ENCODE results near the gene KANSL1. TPM values are rescaled to one million over a fixed set of nuclear protein-coding genes. Genes with fewer than 3 reads are reported as not detected.

The KANSL1 gene
- total RNA-seq, 1 donor from 2014 or later, result 60.2 TPM

GRCh38 chr17:46045639-46046038, 147.6 kb downstream of the KANSL1 start:
- no peak for DNase-seq (ENCODE audit: extremely low read depth, low read depth, low spot score)

DNA sequence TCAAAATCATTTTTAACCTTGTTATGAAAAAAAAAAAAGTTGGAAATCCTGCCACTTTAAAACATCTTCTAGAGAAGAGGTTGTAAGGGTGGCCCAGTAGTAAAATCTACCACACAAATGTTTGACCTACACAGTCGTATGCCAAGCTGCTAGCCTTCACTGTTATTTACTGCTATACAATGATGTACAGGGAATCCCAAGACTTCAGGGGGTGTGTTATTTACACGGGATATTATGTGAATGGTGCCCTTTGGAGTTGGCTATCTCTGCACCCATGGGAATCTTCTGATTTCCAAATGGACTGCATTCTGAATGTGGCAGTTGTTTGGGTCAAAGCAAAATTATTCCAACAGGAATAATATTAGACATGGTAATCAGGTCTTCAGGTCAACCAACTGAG, 148.2 kb downstream of the KANSL1 start:
- DNase-seq (ENCODE audit: extremely low read depth, low read depth, low spot score), result no peak

DNA sequence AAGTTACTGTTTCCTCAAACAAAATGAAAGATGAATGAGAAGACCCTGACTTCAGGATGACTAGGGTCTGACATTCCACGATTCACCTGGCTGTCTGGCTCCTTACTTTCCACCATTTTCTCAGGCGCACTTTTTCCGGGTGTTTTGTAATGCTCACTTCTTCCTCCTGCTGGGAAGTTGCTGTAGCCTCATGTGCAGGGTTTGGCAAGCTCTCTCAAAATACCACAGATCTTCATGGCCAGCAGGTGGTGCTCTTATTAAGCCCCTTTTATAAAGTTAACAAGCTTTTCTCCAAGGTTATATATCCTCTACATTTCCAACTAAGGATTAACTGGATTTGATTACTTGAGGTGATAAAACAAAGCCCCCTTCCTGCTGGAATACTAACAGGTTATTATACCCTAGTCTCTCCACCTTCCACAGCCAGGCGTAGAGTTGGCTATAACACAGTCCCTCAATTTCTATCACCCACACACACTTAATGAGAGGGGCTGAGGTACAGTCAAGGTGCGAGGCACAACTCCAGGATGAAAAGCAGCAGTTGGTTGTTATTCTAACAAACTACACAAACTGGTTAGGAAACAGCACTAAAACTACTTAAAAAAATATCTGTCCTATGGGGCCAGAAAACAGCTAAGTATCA, 148.8 kb downstream of the KANSL1 start:
- DNase-seq (ENCODE audit: extremely low read depth, low read depth, low spot score), result peak; percentile 74

- no peak for DNase-seq (ENCODE audit: extremely low read depth, low read depth, low spot score)
These were observed 149.6 kb downstream of the KANSL1 start for GRCh38 chr17:46043606-46044005.

DNA sequence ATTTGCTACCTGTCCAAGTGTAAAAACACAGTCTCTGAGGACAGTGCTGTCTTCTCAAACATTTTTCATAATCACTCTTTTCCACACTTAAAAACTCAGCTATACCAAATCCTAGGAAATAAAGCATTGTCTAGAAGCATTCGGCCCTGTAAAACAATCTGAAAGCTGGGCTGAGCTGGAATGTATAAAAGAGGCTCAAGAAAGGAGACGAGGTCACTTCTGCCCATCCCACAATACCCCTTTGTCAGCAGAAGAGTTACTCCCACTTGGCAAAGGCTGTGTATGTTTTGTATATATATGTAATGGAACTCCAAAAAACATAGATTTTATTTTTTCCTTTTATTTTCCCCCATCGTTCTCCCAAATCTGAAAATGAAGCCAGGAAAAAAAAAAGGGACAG, 150.3 kb downstream of the KANSL1 start:
- DNase-seq (ENCODE audit: extremely low read depth, low read depth, low spot score), result no peak

DNA sequence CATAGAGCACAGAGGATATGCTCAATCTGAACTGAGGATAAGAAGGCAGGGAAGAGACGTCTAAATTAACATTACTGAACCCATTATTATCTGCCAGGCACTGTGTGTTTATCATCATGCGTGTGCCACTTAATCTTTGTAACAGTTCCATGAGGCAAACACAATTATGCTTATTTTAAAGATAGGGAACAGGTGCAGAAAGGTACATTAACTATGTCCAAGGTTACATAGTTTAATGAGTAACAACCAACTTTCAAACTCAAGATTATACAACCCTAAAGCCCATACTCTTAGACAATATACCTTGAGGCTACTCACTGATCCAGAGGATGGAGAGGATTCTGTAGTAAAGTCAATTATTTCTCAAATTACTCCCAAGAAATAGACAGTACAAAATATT, 151.0 kb downstream of the KANSL1 start:
- no peak for DNase-seq (ENCODE audit: extremely low read depth, low read depth, low spot score)

DNA sequence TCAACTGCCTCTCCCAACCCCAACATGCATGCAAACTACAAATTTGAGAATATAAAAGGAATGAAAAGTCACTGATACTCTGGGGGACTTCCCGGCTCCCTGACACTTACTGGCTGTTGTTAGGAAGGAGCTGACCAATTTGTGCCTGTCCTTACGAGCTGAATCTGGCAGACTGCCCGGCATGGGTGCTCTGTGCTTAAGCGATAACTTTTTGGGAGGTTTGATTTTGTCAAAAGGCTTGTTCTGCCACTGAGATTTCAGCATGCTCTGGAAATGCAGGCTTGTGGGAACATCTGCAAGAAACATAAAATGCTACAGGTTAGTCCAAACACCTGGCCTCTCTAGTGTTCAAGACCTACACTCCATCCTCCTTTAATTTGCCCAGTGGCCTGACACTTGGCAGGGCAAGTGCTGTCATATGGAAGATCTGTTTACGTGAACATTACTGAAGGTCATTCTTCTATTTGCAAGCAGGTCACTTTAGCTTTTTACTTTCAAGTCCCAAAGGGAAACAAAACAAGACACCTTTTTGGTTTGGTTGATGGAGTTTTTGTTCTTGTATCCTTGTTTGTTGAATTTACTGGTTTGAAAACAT, 153.5 kb downstream of the KANSL1 start:
- DNase-seq (ENCODE audit: extremely low read depth, low read depth, low spot score), result no peak

GRCh38 chr17:46038937-46039336, 154.3 kb downstream of the KANSL1 start:
- no peak for DNase-seq (ENCODE audit: extremely low read depth, low read depth, low spot score)

DNA sequence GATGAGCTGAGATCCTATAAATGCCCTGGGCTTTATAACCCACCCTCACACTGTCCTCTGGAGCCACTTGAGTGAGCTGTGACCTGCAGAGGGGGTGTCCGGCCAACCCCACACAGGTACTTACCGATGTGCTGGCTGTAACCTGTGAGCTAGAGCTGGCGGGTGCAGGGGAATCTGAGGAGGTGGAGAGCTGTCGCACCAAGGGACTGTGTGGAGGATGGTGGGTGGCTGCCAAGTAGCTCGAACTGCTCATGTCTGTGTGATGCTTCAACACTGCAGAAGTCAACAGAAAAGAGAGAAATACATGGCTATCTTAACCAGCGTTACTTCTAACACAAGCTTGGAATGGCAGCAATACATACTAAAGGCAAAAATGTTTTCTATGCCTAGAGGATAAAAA, 154.8 kb downstream of the KANSL1 start:
- DNase-seq (ENCODE audit: extremely low read depth, low read depth, low spot score), result no peak

DNA sequence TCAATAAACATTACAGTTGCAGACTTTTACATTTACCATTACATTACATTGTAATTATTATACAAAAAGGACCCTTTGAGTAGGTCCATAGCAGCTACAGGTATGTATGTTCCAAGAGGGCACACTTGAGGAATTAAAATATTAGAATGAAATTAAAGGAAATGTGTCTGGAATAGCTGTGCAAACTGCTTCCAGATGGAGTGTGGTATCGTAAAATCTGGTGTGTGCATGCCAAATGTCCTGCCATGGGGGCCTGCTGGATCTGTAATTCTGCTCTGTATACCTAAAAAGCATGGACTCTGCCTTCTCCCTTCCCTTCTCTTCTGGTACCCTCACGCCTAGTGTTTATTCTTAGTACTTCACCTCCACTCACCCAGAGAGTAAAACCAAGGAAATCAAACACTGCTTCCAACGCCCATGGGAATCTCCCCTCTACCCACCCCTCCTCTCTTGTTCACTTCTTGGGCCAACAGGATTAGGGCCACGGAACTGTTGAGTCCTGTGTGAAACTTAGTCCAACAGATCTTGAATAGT, 155.4 kb downstream of the KANSL1 start:
- DNase-seq (ENCODE audit: extremely low read depth, low read depth, low spot score), result no peak

DNA sequence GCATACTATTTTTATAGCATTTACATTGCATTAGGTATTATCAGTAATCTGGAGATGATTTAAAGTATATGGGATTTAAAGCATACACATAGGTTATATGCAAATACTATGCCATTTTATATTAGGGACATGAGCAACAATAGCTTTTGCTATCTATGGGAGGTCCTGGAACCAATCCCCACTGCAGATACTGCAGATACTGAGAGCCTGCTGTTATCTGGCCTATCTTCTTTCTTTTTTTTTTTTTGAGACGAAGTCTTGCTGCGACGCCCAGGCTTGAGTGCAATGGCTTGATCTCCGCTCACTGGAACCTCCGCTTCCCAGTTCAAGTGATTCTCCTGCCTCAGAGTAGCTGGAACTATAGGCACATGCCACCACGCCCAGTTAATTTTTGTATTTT, 156.7 kb downstream of the KANSL1 start:
- no peak for DNase-seq (ENCODE audit: extremely low read depth, low read depth, low spot score)

DNA sequence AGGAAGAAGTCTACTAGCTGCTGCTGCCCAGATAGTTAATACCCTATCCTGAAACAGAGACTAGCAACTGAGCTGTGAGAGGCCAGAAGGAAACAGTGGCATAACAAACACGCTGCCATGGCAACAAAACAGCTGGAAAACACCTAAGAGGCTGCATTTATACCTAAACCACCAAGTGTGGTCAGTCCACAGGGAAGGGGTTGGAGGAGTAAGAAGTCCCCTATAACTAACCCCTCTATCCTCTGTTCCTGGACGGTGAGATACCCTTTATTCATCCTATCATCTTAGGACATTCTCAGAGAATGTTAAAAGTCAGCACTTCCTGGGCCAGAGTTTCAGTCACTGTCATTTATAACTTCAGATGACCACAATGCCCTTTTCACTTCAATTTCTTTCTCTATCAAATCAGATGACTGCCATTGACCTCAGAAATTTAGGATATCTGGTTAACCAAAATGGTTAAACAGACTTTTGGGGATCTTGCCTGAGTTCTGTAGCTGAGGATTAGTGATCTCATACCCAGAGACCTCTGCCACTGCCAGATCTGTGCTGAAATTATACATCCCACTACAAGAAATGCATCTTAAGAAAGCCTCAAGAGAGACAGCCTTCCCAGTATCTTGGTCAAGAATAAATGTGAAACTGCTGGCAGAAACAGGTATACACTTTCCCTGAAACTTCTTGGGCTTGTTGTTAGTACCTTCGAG, 158.0 kb downstream of the KANSL1 start:
- DNase-seq (ENCODE audit: extremely low read depth, low read depth, low spot score), result no peak

DNA sequence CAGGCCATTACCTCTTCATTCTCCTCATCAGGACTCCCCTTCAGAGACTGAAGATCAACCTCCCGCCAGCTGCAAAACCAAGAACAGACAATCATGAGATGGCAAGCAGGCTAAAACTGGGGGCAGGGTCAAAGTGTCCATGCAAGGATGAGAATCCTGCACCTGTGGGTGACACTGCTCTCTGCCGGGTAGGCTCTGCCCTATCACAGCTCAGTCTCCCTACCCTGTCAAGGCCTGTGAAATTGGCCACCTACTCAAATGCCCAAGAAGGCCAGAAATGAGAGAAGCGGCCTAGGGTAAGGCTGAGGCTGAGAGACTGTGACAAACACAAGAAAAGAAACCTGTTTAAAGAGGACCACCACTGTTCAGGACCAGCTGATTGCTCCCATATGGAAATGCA, 159.8 kb downstream of the KANSL1 start:
- no peak for DNase-seq (ENCODE audit: extremely low read depth, low read depth, low spot score)

GRCh38 chr17:46032909-46033308, 160.3 kb downstream of the KANSL1 start:
- DNase-seq (ENCODE audit: extremely low read depth, low read depth, low spot score), result no peak

DNA sequence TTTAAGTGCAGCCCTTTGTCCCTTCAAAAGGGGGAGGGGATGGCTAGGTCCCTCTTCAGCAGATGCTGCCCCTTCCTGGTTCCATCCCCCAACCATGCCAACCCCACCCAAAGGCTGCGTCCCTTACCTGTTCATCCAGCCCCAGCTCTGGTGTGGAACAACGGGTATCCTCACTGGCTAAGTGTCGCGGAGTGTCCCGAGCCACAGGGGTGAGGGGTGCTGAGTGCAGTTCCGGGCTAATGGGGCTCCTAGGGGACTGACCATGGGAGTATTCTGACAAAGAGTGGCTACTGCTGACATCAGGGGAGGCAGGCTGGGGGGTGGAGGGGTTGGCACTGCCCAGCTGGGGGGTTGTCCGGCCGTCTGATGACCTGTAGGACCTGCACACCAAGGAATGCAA, 161.3 kb downstream of the KANSL1 start:
- no peak for DNase-seq (ENCODE audit: extremely low read depth, low read depth, low spot score)

- DNase-seq (ENCODE audit: extremely low read depth, low read depth, low spot score), result no peak
These were observed 161.8 kb downstream of the KANSL1 start for GRCh38 chr17:46031440-46031839.

DNA sequence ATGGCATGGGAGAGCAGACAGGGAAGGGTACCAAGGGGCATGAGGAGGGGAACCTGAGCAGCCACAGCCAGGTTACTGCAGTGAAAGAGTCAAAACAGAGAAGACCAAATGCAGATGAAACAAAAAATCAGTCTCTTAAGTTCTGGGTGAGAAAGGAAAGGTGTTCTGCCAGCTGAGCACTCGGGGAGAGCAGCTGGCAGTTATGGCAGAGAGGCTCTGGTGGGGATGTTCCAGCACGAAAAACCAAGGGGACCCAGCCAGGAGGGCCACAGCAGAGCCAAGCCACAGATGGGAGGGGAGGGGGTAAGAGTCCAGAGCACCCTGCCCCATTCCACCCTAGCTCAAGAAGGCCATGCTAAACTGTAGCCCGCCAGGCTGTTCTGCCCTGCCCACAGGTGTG, 162.5 kb downstream of the KANSL1 start:
- no peak for DNase-seq (ENCODE audit: extremely low read depth, low read depth, low spot score)

DNA sequence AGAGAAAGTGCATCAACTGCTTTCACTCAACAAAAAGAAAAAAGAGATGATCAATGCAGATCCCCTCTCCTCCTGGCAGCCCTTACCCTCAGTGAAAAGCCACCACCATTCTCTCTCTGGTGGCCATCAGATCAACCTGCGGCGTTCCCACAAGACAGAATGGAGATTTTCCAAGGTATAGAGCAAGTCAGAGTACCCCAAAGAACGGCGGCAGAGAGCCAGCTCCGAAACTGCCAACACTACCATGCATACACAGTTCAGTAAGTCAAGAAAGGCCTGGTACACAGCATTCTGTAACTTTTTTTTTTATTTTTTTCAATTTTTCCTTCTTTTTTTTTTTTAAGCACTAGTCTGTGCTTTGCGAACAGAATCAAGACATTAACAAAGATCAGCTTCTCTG, 163.6 kb downstream of the KANSL1 start:
- DNase-seq (ENCODE audit: extremely low read depth, low read depth, low spot score), result no peak

- DNase-seq (ENCODE audit: extremely low read depth, low read depth, low spot score), result no peak
These were observed 164.2 kb downstream of the KANSL1 start for GRCh38 chr17:46028981-46029565.

DNA sequence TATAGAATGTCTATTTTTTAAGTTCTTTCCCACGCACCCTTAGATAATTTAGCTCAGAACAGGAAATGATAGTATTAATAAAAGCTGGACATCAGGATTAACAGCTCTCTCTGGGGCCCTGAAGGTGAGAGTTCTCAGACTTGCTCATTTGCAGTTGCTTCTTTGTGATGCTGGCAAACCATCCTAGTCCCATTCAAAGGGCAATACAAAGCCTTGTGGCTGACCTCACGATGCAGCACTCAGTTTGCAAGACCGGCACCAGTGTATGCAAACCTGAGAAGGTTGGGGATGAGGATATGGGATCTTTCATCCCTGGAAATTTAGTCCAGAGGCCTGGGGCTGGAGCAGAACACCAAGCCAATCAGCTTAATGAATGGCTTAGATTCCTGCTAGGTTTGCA, 164.9 kb downstream of the KANSL1 start:
- no peak for DNase-seq (ENCODE audit: extremely low read depth, low read depth, low spot score)

GRCh38 chr17:46027976-46028325, 165.3 kb downstream of the KANSL1 start:
- DNase-seq (ENCODE audit: extremely low read depth, low read depth, low spot score), result no peak

Data from glomerular endothelial cell (primary cell).